HUDEP-2 (cell line): ENCODE measurements around the gene PMP22.

Experiments
- DNase-seq, 76 experiments: peaks; one replicate each; lab custom pipeline; 2025; ENCODE audit not compliant: unreplicated experiment in 76 of 76; lab: John Stamatoyannopoulos, UW

PMP22 gene

DNA sequence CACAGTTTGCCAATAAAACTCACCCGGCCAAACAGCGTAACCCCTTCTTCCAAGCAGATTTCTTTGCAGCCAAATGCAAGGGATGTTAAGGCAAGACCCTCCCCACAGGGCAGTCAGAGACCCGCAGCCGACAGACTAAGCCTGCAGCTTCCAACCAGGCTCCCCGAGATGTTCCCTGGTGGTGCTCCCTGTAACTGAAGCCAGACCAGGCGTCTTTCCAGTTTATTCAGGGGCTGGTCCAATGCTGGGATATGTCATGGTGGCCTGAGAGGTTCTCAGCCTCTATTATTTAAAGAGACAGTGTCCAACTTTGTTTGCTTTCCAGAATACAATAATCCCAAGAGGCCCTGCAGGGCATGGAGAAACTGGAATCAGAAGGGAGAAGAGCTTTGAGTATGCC is at the start of gene PMP22:
Gene PMP22, minus strand, starts transcription at position 196 of the 400 bp plus-strand sequence. CDS start 4,599 bp downstream, outside the sequence.
- DNase-seq: no peak

GRCh38 chr17:15311996-15312395 is 46.9 kb upstream of the PMP22 start:
- no peak for DNase-seq

DNA sequence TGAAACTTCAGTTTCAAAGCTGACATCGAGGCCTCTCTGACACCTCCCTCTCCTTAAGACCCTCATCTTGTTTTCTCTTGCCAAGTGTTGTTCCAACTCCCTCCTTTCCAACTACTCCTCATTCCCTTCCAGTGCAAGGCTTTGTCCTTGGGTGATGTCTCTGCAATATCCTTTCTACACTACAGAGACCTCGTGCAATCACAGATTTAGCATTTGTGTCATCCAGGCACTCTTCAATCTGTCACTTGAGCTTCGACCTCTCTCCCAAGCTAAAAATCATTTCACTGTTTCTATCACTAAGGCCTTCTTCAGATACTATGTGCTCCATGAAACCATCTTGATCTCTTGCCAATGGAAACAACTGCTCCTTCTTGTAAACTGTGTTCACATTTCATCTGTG is 44.7 kb upstream of the PMP22 start:
- DNase-seq: no peak

GRCh38 chr17:15309236-15309635 is 44.1 kb upstream of the PMP22 start:
- no peak for DNase-seq

GRCh38 chr17:15308758-15309157 is 43.6 kb upstream of the PMP22 start:
- no peak for DNase-seq

DNA sequence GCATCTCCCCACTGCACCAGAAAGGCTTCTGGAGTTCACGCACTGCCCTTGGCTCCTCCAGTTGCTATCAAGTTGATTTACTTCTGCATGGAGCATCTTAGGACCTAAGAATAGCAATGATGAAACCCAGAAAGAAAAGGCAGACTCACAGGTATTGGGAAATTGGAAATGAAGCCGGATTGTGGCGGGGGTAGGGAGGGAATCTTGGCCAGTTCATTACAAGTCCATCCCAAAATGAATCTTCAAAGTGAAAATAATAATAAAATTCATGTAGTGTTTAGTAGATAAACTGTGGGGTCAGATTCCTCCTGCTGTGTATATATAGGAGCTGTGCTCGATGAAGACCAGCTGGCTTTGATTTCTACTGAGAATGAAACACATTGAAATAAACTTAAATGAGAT is 42.6 kb upstream of the PMP22 start:
- DNase-seq: no peak

- DNase-seq: no peak
These were observed 38.7 kb upstream of the PMP22 start for GRCh38 chr17:15303851-15304250.

DNA sequence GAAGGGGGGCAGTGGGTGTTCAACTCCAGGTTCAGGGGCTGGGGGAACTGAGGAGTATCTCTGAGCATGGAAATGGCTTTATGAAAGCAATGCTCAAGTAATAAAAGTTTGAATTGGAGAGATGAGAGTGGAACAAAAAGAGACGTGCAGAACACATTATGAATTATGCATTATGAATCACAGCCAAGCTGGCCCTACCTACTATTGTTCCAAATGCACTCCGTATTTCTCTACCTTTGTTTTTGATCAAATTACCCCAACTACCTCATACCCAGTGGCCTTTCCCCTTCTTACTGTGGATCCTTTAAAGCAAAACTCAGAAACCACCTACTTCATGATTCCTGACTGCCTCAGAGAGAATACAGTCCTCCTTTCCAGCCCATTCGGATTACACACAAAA is 38.1 kb upstream of the PMP22 start:
- no peak for DNase-seq

DNA sequence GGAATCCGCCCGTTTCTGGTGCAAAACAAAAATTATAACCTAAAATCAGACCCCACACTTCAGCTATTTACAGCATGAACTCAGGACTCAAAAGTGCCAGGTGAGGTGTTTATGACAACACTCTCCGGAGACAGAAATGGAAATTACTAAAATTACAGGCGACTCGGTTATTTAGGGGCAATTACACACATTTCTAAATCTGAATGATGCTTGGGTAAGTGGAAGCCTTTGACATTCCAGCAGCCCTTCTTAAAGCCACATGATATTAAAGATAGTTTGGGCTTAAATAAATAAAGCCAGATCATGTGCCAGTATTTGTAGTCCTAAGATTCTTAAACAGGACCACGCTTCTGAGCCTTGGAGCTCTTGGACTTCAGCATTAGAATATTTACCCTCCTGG is 36.7 kb upstream of the PMP22 start:
- no peak for DNase-seq

- DNase-seq: no peak
These were observed 33.0 kb upstream of the PMP22 start for GRCh38 chr17:15298176-15298575.

DNA sequence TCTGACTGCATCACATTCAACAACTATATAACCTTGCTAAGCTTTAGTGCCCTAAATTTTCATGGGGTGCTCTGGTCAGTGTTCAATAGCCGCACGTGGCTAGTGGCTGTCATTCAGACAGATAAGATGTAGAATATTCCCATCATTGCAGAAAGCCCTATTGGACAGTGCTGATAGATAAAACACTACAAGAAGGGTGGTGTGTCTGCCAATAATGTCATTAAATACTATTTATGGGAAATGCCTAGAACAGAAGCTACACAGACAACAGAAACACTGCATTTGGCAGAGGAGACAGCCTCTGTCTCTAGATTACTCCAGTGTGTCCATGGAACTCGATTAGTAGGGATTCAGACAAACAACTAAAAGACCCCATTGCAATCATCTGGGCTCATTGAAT is 28.4 kb upstream of the PMP22 start:
- DNase-seq: no peak

DNA sequence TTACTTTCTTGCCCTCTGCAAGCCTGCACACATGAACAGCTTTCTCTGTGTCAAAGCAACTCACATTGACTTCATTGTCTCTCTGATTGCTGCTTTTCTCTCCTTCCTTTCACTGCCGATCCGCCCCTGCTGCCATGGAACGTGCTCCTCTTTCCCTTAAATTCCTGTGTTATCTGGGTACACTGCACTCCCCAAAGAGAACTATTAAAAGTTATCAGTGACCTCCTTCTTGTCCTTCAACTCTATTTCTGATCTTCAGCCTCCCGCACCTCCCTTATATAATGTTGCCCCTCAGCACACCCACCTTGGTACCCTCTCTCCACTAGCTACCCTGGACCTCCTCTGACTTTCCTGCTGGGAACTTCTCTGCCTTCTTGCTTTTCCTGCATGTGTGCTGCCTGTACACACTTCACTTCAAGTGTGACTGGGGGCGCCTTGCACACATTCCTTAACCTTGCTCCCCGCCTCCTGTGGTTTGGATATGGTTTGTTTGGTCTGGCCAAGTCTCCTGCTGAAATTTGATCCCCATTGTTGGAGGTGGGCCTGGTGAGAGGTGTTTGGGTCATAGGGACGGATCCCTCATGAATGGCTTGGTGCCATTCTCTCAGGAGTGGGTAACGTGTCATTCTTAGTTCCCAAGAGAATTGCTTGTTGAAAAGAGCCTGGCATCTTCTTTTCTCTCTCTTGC is 26.7 kb upstream of the PMP22 start:
- no peak for DNase-seq

GRCh38 chr17:15290605-15291004 is 25.5 kb upstream of the PMP22 start:
- DNase-seq: no peak

DNA sequence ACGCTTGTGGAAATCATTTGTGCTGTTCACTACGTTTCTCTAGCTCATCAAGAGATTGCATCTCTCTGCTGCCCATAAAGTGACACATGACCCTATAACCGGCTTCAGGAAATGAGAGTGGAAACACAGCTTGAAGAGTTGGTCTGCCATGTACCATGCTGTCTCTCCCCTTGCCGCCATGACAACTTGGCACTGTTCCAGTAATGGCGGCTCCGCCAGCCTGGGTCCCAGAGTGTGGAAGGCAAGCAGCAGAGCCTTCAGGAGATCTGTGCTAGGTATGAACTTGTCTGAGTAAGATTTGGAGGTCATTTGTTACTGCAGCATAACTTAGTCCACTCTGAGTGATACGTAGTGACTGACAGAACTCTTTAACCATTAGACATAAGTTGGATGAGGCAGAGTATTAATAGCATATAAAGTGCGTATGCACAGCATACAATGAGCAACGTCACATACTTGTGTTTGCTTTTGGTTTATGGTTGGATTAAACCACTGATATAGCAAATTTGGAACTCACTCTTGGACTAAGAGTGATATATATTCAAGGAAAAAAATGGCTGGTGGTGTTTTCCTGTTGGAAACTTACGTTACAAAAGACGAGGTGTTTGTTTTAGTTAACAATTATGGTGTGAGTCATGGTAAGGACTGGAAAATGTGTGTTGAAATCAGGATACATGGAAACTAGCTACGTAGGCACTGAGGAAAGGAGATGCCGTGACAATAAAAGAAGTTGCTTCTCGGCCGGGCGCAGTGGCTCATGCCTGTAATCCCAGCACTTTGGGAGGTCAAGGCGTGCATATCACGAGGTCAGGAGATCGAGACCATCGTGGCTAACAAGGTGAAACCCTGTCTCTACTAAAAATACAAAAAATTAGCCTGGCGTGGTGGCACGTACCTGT is 24.4 kb upstream of the PMP22 start:
- no peak for DNase-seq

- no peak for DNase-seq
These were observed 23.7 kb upstream of the PMP22 start for GRCh38 chr17:15288859-15289258.

- DNase-seq: no peak
These were observed 22.6 kb upstream of the PMP22 start for GRCh38 chr17:15287538-15288267.

DNA sequence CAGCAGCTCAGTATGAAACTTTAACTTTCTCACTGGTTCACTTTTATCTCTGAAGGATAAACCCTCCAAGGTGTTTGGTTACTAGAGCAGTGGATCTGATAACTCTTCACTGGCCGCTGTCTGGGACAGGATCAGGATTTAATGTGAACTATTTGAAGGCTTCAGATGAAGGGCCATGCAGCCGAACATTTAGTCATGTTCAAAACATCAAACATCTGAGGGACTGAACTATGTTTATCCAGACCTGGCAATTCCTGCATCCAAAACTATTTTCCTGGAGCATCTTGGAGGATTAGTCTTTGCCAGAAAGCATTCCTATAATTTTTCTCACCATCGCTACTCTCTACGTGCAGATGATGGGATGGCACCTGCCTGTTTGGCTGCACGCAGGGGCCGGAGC is 20.3 kb upstream of the PMP22 start:
- no peak for DNase-seq

DNA sequence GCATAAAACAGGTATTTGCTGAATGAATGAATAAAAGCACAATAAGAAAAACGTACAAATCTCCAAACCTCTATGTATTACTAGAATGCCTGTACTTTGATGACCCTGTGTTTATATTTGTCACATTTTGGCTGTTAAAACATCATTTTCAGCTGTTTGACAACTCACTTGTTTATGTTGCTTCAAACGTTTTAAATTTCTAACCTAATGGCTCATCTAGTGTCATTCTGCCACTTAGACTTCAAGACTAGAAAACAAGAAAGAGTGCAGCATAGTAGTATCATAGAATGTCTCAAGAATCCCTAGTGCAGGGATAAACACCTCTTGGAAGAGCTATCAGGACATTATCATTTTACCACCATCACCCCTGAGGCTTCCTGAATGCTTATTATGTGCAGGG is 19.4 kb upstream of the PMP22 start:
- no peak for DNase-seq

DNA sequence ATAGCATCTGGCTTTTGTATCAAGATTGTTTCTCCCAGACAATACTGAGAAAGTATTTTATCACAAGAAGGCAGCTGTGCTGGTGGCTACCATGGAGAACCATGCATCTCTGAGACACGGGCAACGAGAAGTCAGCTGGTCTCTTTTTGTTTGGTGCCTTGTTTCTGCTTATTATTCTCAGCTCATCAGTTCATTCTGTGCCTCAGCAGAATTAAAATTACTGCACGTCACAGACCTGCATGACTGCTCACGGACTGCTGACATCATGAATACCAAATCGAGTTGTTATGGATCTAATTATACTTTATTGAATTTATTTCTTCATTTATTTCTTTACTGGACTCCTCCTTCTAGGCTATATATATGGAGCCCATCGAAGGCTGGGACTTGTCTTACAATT is 19.0 kb upstream of the PMP22 start:
- no peak for DNase-seq

- DNase-seq: no peak
These were observed 16.8 kb upstream of the PMP22 start for GRCh38 chr17:15281909-15282308.

GRCh38 chr17:15278924-15279477 is 13.9 kb upstream of the PMP22 start:
- no peak for DNase-seq
